Psoas muscle (tissue), 8 donors: ENCODE measurements around the gene LRCH3. TPM values are rescaled to one million over a fixed set of nuclear protein-coding genes. Genes with fewer than 3 reads are reported as not detected.

Experiments
- ATAC-seq, 4 donors: fragments of 200-7000 bp; cut with Tn5 transposase; one replicate each; pipeline ENCODE4 v1.9.1; 2020; ENCODE audit warnings: moderate library complexity in 3 of 4, mild to moderate bottlenecking in 2 of 4
- DNase-seq, 2 donors: peaks; one replicate each; pipeline ENCODE4 v3.0.0-alpha.2; 2020
- H3K27ac ChIP-seq: fragments of 200-600 bp; one replicate; pipeline ENCODE4 v1.8.0; 2022
- H3K27me3 ChIP-seq, 3 donors: fragments of 200-600 bp in 1 of 3; one replicate each; pipeline versions ENCODE4 v1.6.1 to v1.8.0; 2013 to 2022; ENCODE audit warnings: low read length in 2 of 3, mild to moderate bottlenecking in 2 of 3, moderate library complexity in 1 of 3; ENCODE audit not compliant: insufficient read depth in 3 of 3
- H3K36me3 ChIP-seq, 2 donors: fragments of 200-600 bp in 1 of 2; one replicate each; pipeline versions ENCODE4 v1.6.1 to v1.8.0; 2013 to 2022; ENCODE audit warnings: low read depth in 1 of 2, mild to moderate bottlenecking in 1 of 2, moderate library complexity in 1 of 2; ENCODE audit not compliant: insufficient read depth in 1 of 2
- H3K4me1 ChIP-seq: fragments of 200-600 bp; one replicate; pipeline ENCODE4 v1.8.0; 2022
- H3K4me3 ChIP-seq: fragments of 200-600 bp; one replicate; pipeline ENCODE4 v1.8.0; 2022; ENCODE audit warnings: mild to moderate bottlenecking
- H3K9me3 ChIP-seq: fragments of 200-600 bp; one replicate; pipeline ENCODE4 v1.8.0; 2022
- WGBS, 3 donors: extraction: QIAGEN DNeasy Blood & Tissue Kit; methylation state at CpG; one replicate each; pipeline versions ENCODE4 v1.1.6 to v1.1.7; 2013; 5-methylcytosine and 5-hydroxymethylcytosine counted together
- intact Hi-C, 2 donors: fragments of 100-400 bp; cut with DNase I; formaldehyde crosslinking; loops; one replicate each; pipeline versions ENCODE4 v1.11.0 to v1.14.2; 2022
- polyA plus RNA-seq, 3 donors: library from polyadenylated mRNA; stranded (reverse); fragments of 200-250 nt; gene quantifications; one replicate each; pipeline ENCODE4 v1.2.3, GENCODE V29; 2013
- total RNA-seq, 4 donors: library from RNA; stranded (reverse); fragmentation: NEBNext Ultra II Directional in 2 of 4; extraction: Animal tissue kit (Norgen Biotek cat#: 25700) in 2 of 4; gene quantifications; one replicate each; pipeline versions ENCODE4 v1.2.1 to v1.2.4, GENCODE V29; 2021 to 2023
- TF ChIP-seq, protein P1 (sequence below): fragments of 200-600 bp; IDR thresholded peaks from one replicate; pipeline ENCODE4 v1.8.0; 2022; ENCODE audit warnings: antibody characterized with exemption
- donor health status: healthy with polysubstance abuse.
- donor health status: DM: no; HTN: no; CAD: no; lungs with moderate emphysema.
- donor health status: Bipolar disorder and iron deficiency.
- donor health status: healthy.
- donor health status: DM: yes; HTN: yes; CAD: no.
- donor health status: DM: no; HTN: no; CAD: no.
- donor health status: DM: no; HTN: no; CAD: no.
- donor health status: DM: yes; HTN: yes; CAD: no.

Gene LRCH3
- total and polyA plus RNA-seq, 7 donors = 7.0 to 29.5 (median 16.9) TPM

DNA sequence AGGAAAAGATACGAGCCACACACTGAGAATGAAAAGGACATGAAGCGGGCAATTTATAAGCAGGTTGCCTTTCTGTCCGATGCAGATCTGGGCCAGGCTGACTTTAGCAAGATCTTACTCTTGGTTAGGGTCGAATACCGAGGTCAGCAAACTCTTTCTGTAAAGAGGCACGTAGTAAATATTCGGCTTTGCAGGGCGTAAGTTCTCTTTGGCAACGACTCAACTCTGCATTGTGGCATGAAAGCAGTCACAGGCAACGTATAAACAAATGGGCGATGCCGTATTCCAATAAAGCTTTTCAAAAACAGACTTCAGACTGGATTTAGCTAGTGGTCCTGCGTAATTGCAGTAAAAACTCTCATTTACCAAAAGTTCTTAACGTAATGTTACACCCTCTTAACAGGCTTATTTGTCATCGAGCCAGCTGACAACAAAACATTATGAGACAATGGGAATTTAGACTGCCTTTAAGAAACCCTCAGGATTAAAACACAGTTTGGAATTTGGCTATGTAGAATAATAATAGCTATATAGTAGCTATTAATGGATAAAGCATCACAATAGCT, 145.8 kb downstream of the LRCH3 start:
- WGBS, 3 donors = 87 to 90% (median 88%) methylated on average over 15 of the region's 15 CpGs
- ATAC-seq = no peak

More for the DNA sequence above, 145.8 kb downstream of the LRCH3 start:
- TF ChIP-seq, protein P1, sequence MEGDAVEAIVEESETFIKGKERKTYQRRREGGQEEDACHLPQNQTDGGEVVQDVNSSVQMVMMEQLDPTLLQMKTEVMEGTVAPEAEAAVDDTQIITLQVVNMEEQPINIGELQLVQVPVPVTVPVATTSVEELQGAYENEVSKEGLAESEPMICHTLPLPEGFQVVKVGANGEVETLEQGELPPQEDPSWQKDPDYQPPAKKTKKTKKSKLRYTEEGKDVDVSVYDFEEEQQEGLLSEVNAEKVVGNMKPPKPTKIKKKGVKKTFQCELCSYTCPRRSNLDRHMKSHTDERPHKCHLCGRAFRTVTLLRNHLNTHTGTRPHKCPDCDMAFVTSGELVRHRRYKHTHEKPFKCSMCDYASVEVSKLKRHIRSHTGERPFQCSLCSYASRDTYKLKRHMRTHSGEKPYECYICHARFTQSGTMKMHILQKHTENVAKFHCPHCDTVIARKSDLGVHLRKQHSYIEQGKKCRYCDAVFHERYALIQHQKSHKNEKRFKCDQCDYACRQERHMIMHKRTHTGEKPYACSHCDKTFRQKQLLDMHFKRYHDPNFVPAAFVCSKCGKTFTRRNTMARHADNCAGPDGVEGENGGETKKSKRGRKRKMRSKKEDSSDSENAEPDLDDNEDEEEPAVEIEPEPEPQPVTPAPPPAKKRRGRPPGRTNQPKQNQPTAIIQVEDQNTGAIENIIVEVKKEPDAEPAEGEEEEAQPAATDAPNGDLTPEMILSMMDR = no peak
- H3K4me1 ChIP-seq = no peaks in the 10 kb centered on the region
- H3K36me3 ChIP-seq = no peaks in the 10 kb centered on the region
- no peaks in the 10 kb centered on the region for H3K27me3 ChIP-seq
- no peaks in the 10 kb centered on the region for H3K9me3 ChIP-seq
- no peak overlapping the region for H3K27ac ChIP-seq
- DNase-seq = no peak
- no peak overlapping the region for H3K4me3 ChIP-seq
- intact Hi-C loops = no loop called here

Other genes with a start within 250 kb of the LRCH3 start
- gene BDH1, start 235.3 kb upstream of the LRCH3 start, total RNA-seq = 10 to 100 TPM in 3 of 4 donors, 1 to 10 TPM in 1; 5.4 to 47.6 (median 16.6) TPM
- 10 to 100 TPM in 2 of 3 donors, 1 to 10 TPM in 1; 5.6 to 23.8 (median 10.5) TPM for gene BDH1, start 235.3 kb upstream of the LRCH3 start, polyA plus RNA-seq
- gene RUBCN, start 54.4 kb upstream of the LRCH3 start, total RNA-seq = 10 to 100 TPM; 21.9 to 29.1 (median 27.6) TPM
- 10 to 100 TPM in 1 of 3 donors, 1 to 10 TPM in 2; 5.0 to 12.9 (median 6.1) TPM for gene RUBCN, start 54.4 kb upstream of the LRCH3 start, polyA plus RNA-seq
- 100 to 1,000 TPM; 143 to 232 (median 157) TPM for gene FYTTD1, start 41.4 kb upstream of the LRCH3 start, total RNA-seq
- gene FYTTD1, start 41.4 kb upstream of the LRCH3 start, polyA plus RNA-seq = 100 to 1,000 TPM in 1 of 3 donors, 10 to 100 TPM in 2; 15.2 to 108 (median 48.6) TPM
- 100 to 1,000 TPM; 467 to 703 (median 581) TPM for gene RPL35A, start 158.9 kb downstream of the LRCH3 start, total RNA-seq
- gene RPL35A, start 158.9 kb downstream of the LRCH3 start, polyA plus RNA-seq = 1,000 to 10,000 TPM in 1 of 3 donors, 100 to 1,000 TPM in 2; 935 to 1,294 (median 965) TPM
- 1 to 10 TPM; 2.9 to 7.5 (median 5.0) TPM for gene LMLN, start 169.0 kb downstream of the LRCH3 start, total RNA-seq
- 1 to 10 TPM; 1.5 to 8.3 (median 2.6) TPM for gene LMLN, start 169.0 kb downstream of the LRCH3 start, polyA plus RNA-seq